ENCODE results near the gene CCM2L.

DNA sequence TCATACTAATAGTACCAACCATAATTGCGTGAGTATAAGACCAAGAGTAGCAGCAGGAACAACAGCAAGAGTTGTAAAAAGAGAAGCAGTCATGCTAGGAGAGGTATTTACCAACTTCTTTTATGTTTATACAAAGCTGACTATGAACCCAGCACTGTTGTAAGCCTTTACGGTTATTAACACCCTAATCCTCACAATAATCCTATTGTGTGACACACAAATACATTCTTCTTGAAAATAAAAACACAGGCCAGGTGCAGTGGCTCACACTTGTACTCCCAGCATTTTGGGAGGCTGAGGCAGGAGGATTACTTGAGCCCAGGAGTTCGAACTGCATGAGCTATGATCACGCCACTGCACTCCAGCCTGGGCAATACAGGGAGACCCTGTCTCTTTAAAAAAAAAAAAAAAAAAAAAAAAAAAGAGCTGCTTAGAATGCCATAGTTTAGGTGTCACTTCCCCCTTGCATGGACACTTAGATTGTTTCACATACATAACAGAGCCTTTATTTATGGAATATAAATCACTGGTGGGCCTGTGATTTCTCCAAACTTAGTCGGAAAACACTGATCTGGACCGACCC is 62.0 kb downstream of the CCM2L start:
- TF ChIP-seq EZH2 (IDR thresholded peaks at IDR 0.05; ENCODE audit: borderline replicate concordance, low read depth, low read length) = no peak
- TF ChIP-seq, protein P1, sequence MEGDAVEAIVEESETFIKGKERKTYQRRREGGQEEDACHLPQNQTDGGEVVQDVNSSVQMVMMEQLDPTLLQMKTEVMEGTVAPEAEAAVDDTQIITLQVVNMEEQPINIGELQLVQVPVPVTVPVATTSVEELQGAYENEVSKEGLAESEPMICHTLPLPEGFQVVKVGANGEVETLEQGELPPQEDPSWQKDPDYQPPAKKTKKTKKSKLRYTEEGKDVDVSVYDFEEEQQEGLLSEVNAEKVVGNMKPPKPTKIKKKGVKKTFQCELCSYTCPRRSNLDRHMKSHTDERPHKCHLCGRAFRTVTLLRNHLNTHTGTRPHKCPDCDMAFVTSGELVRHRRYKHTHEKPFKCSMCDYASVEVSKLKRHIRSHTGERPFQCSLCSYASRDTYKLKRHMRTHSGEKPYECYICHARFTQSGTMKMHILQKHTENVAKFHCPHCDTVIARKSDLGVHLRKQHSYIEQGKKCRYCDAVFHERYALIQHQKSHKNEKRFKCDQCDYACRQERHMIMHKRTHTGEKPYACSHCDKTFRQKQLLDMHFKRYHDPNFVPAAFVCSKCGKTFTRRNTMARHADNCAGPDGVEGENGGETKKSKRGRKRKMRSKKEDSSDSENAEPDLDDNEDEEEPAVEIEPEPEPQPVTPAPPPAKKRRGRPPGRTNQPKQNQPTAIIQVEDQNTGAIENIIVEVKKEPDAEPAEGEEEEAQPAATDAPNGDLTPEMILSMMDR (IDR thresholded peaks at IDR 0.05 in 2 of 3, conservative IDR thresholded peaks at IDR 0.05 in 1 of 3; ENCODE audit: insufficient read depth in 2 of 3, low read depth in 1 of 3, low read length in 3 of 3) = no peak

Measured in K562 (cell line).